Hematopoietic multipotent progenitor cell treated with erythropoietin and hydrocortisone succinate and interleukin-3 and kit ligand, for 15 days (in vitro differentiated cells): ENCODE data around the gene PAPOLB.

Experiments used
- DNase-seq: peaks from one replicate; pipeline ENCODE4 v3.0.0-alpha.2; 2015; ENCODE audit warnings: low spot score

The PAPOLB gene

GRCh38 chr7:4878336-4879335 lies 16.8 kb upstream of the PAPOLB start:
- no peak for DNase-seq

GRCh38 chr7:4876586-4876985 lies 14.8 kb upstream of the PAPOLB start:
- DNase-seq = no peak

GRCh38 chr7:4875391-4875790 lies 13.6 kb upstream of the PAPOLB start:
- no peak for DNase-seq

- no peak for DNase-seq
Measured at GRCh38 chr7:4873071-4873944, 11.5 kb upstream of the PAPOLB start.

GRCh38 chr7:4871930-4872675 lies 10.3 kb upstream of the PAPOLB start:
- DNase-seq = no peak

- no peak for DNase-seq
Measured at GRCh38 chr7:4871056-4871680, 9.3 kb upstream of the PAPOLB start.

- DNase-seq = no peak
Measured at GRCh38 chr7:4868493-4868892, 6.7 kb upstream of the PAPOLB start.

- DNase-seq = no peak
Measured at GRCh38 chr7:4866528-4867496, 5.0 kb upstream of the PAPOLB start.

- DNase-seq = no peak
Measured at GRCh38 chr7:4862156-4862555, 326 bp upstream of the PAPOLB start.

GRCh38 chr7:4861227-4861626 lies 603 bp downstream of the PAPOLB start:
- DNase-seq = no peak

GRCh38 chr7:4857189-4857588 lies 4.6 kb downstream of the PAPOLB start:
- DNase-seq = no peak

GRCh38 chr7:4856336-4857057 lies 5.3 kb downstream of the PAPOLB start:
- DNase-seq = no peak

- no peak for DNase-seq
Measured at GRCh38 chr7:4854916-4855315, 6.9 kb downstream of the PAPOLB start.

- no peak for DNase-seq
Measured at GRCh38 chr7:4851459-4852422, 10.1 kb downstream of the PAPOLB start.

- no peak for DNase-seq
Measured at GRCh38 chr7:4850262-4850795, 11.5 kb downstream of the PAPOLB start.

GRCh38 chr7:4849390-4849789 lies 12.4 kb downstream of the PAPOLB start:
- no peak for DNase-seq

GRCh38 chr7:4845740-4846142 lies 16.1 kb downstream of the PAPOLB start:
- no peak for DNase-seq
